Skeletal muscle satellite cell (primary cell): Measurements from ENCODE around the gene PRRG4.
"Not testable (repeated sequence)": the region's sequence is repeated elsewhere in the genome, so short reads cannot be mapped to it uniquely, and the experiment has no call there.

Experiments
- H3K27me3 ChIP-seq: 2 replicates; pipeline ENCODE4 v1.7.0; 2013; ENCODE audit warnings: low read length; ENCODE audit not compliant: control insufficient read depth, insufficient read depth
- H3K36me3 ChIP-seq: 2 replicates; pipeline ENCODE4 v1.7.0; 2013; ENCODE audit warnings: mild to moderate bottlenecking, control low read depth, low read length; ENCODE audit not compliant: insufficient read depth
- H3K4me1 ChIP-seq: 2 replicates; pipeline ENCODE4 v1.7.0; 2013; ENCODE audit warnings: low read length; ENCODE audit not compliant: control insufficient read depth, insufficient read depth
- H3K4me2 ChIP-seq: 2 replicates; pipeline ENCODE4 v1.7.0; 2013; ENCODE audit warnings: mild to moderate bottlenecking, low read length
- H3K4me3 ChIP-seq: 2 replicates; pipeline ENCODE4 v1.7.0; 2013; ENCODE audit warnings: low read length
- H3K9ac ChIP-seq: 2 replicates; pipeline ENCODE4 v1.7.0; 2013; ENCODE audit warnings: mild to moderate bottlenecking, low read depth, low read length, moderate library complexity
- H3K9me3 ChIP-seq: replicated peaks from 2 replicates; pipeline ENCODE4 v1.7.0; 2013; ENCODE audit warnings: mild to moderate bottlenecking, control low read depth, low read length

The PRRG4 gene

GRCh38 chr11:32817181-32817851, 12.4 kb upstream of the PRRG4 start:
- Histone ChIP-seq H3K4me3 (no peak overlapping the region), H3K27me3 (no peaks in the 10 kb centered on the region), H3K4me1 (no peaks in the 10 kb centered on the region), H3K36me3 (no peaks in the 10 kb centered on the region), H3K9me3 (no peaks in the 10 kb centered on the region), H3K4me2 (no peak overlapping the region), H3K9ac (no peak overlapping the region)

GRCh38 chr11:32817852-32818183, 11.9 kb upstream of the PRRG4 start:
- Histone ChIP-seq H3K4me3 (no peak overlapping the region), H3K9me3 (no peaks in the 10 kb centered on the region), H3K4me1 (no peaks in the 10 kb centered on the region), H3K27me3 (no peaks in the 10 kb centered on the region), H3K36me3 (no peaks in the 10 kb centered on the region), H3K9ac (no peak overlapping the region), H3K4me2 (no peak overlapping the region)

- Histone ChIP-seq H3K9ac (no peak overlapping the region), H3K27me3 (no peaks in the 10 kb centered on the region), H3K36me3 (no peaks in the 10 kb centered on the region), H3K4me2 (no peak overlapping the region), H3K9me3 (no peaks in the 10 kb centered on the region), H3K4me1 (no peaks in the 10 kb centered on the region), H3K4me3 (no peak overlapping the region)
Measured at GRCh38 chr11:32819187-32819586, 10.5 kb upstream of the PRRG4 start.

- H3K9me3 ChIP-seq: no peaks in the 10 kb centered on the region
- H3K4me2 ChIP-seq: no peak overlapping the region
- no peak overlapping the region for H3K4me3 ChIP-seq
- no peak overlapping the region for H3K9ac ChIP-seq
- no peaks in the 10 kb centered on the region for H3K27me3 ChIP-seq
- H3K36me3 ChIP-seq: no peaks in the 10 kb centered on the region
- H3K4me1 ChIP-seq: no peaks in the 10 kb centered on the region
Measured at GRCh38 chr11:32820497-32820896, 9.2 kb upstream of the PRRG4 start.

- no peak overlapping the region for H3K4me3 ChIP-seq
- H3K27me3 ChIP-seq: no peaks in the 10 kb centered on the region
- H3K9me3 ChIP-seq: no peaks in the 10 kb centered on the region
- H3K9ac ChIP-seq: no peak overlapping the region
- H3K4me1 ChIP-seq: no peaks in the 10 kb centered on the region
- H3K4me2 ChIP-seq: no peak overlapping the region
- H3K36me3 ChIP-seq: no peaks in the 10 kb centered on the region
Measured at GRCh38 chr11:32821517-32821916, 8.2 kb upstream of the PRRG4 start.

GRCh38 chr11:32821917-32822560, 7.7 kb upstream of the PRRG4 start:
- Histone ChIP-seq H3K36me3 (no peaks in the 10 kb centered on the region), H3K9ac (no peak overlapping the region), H3K4me3 (no peak overlapping the region), H3K9me3 (no peaks in the 10 kb centered on the region), H3K27me3 (no peaks in the 10 kb centered on the region), H3K4me1 (no peaks in the 10 kb centered on the region), H3K4me2 (no peak overlapping the region)

- not testable (repeated sequence) for H3K4me3 ChIP-seq, H3K9ac ChIP-seq, H3K9me3 ChIP-seq, H3K36me3 ChIP-seq, H3K4me1 ChIP-seq, H3K27me3 ChIP-seq, H3K4me2 ChIP-seq
Measured at GRCh38 chr11:32823617-32824016, 6.1 kb upstream of the PRRG4 start.

GRCh38 chr11:32826113-32826512, 3.6 kb upstream of the PRRG4 start:
- no peaks in the 10 kb centered on the region for H3K36me3 ChIP-seq
- H3K27me3 ChIP-seq: peaks cover 24% of the 10 kb centered on the region
- peaks cover 5% of the 10 kb centered on the region for H3K4me1 ChIP-seq
- no peak overlapping the region for H3K9ac ChIP-seq
- no peak overlapping the region for H3K4me2 ChIP-seq
- no peak overlapping the region for H3K4me3 ChIP-seq
- no peaks in the 10 kb centered on the region for H3K9me3 ChIP-seq

- Histone ChIP-seq H3K36me3 (no peaks in the 10 kb centered on the region), H3K9me3 (no peaks in the 10 kb centered on the region), H3K4me2 (no peak overlapping the region), H3K27me3 (peaks cover 28% of the 10 kb centered on the region), H3K4me3 (no peak overlapping the region), H3K9ac (no peak overlapping the region), H3K4me1 (peaks cover 5% of the 10 kb centered on the region)
Measured at GRCh38 chr11:32827276-32827675, 2.5 kb upstream of the PRRG4 start.

GRCh38 chr11:32829157-32829679, 509 bp upstream of the PRRG4 start:
- peaks cover 41% of the 10 kb centered on the region for H3K27me3 ChIP-seq
- H3K4me1 ChIP-seq: peaks cover 5% of the 10 kb centered on the region
- no peaks in the 10 kb centered on the region for H3K9me3 ChIP-seq
- H3K9ac ChIP-seq: peak overlapping the region; percentile 17
- H3K36me3 ChIP-seq: no peaks in the 10 kb centered on the region
- peak overlapping the region; percentile 86 for H3K4me2 ChIP-seq
- H3K4me3 ChIP-seq: peak overlapping the region; percentile 64

- Histone ChIP-seq H3K36me3 (no peaks in the 10 kb centered on the region), H3K9ac (no peak overlapping the region), H3K4me2 (peak overlapping the region; percentile 86), H3K4me3 (peak overlapping the region; percentile 64), H3K9me3 (no peaks in the 10 kb centered on the region), H3K27me3 (peaks cover 41% of the 10 kb centered on the region), H3K4me1 (peaks cover 5% of the 10 kb centered on the region)
Measured at GRCh38 chr11:32830413-32830738, 649 bp downstream of the PRRG4 start.

GRCh38 chr11:32830796-32831195, 1.1 kb downstream of the PRRG4 start:
- H3K4me3 ChIP-seq: no peak overlapping the region
- no peak overlapping the region for H3K4me2 ChIP-seq
- H3K27me3 ChIP-seq: peaks cover 41% of the 10 kb centered on the region
- H3K36me3 ChIP-seq: no peaks in the 10 kb centered on the region
- no peaks in the 10 kb centered on the region for H3K9me3 ChIP-seq
- no peak overlapping the region for H3K9ac ChIP-seq
- peaks cover 5% of the 10 kb centered on the region for H3K4me1 ChIP-seq
